WTC11 (cell line): Measurements from ENCODE around the gene SEH1L. TPM values are rescaled to one million over a fixed set of nuclear protein-coding genes. Genes with fewer than 3 reads are reported as not detected.

ENCODE experiments used
- ARID4B ChIP-seq: sonication (generic); formaldehyde crosslinking; IDR thresholded peaks from 2 replicates; pipeline ENCODE4 v1.8.0; 2023; ENCODE audit warnings: missing genetic modification reagents, mild to moderate bottlenecking, borderline replicate concordance
- E2F5 ChIP-seq: sonication (generic); formaldehyde crosslinking; IDR thresholded peaks from 2 replicates; pipeline ENCODE4 v1.8.1; 2022; ENCODE audit warnings: mild to moderate bottlenecking, moderate library complexity, missing genetic modification reagents
- FOXJ3 ChIP-seq: sonication (generic); formaldehyde crosslinking; IDR thresholded peaks from 2 replicates; pipeline ENCODE4 v1.9.0; 2021; ENCODE audit warnings: missing genetic modification reagents, mild to moderate bottlenecking, borderline replicate concordance
- FOXK1 ChIP-seq: sonication (generic); formaldehyde crosslinking; IDR thresholded peaks from 2 replicates; pipeline ENCODE4 v1.8.0; 2022; ENCODE audit warnings: mild to moderate bottlenecking, moderate library complexity, missing genetic modification reagents
- GRHL2 ChIP-seq: fragments of 250-450 bp; sonication (Bioruptor Pico); IDR thresholded peaks from 2 replicates; pipeline ENCODE4 v1.8.0; 2022; ENCODE audit warnings: mild to moderate bottlenecking, moderate library complexity; ENCODE audit not compliant: insufficient replicate concordance, severe bottlenecking
- IRF1 ChIP-seq: sonication (generic); formaldehyde crosslinking; IDR thresholded peaks from 2 replicates; pipeline ENCODE4 v1.8.0; 2023; ENCODE audit warnings: missing genetic modification reagents
- JAZF1 ChIP-seq: fragments of 250-450 bp; sonication (Bioruptor Pico); IDR thresholded peaks from 2 replicates; pipeline ENCODE4 v1.9.0; 2021; ENCODE audit warnings: moderate library complexity, mild to moderate bottlenecking, inconsistent platforms
- JUN ChIP-seq: sonication (generic); formaldehyde crosslinking; IDR thresholded peaks from 2 replicates; pipeline ENCODE4 v1.8.0; 2023; ENCODE audit warnings: mild to moderate bottlenecking, missing genetic modification reagents
- MAX ChIP-seq: sonication (generic); formaldehyde crosslinking; IDR thresholded peaks from 2 replicates; pipeline ENCODE4 v1.8.0; 2022; ENCODE audit warnings: mild to moderate bottlenecking, missing genetic modification reagents
- NFE2L1 ChIP-seq: sonication (generic); formaldehyde crosslinking; IDR thresholded peaks from 2 replicates; pipeline ENCODE4 v1.8.1; 2023; ENCODE audit warnings: missing genetic modification reagents
- PREB ChIP-seq: sonication (generic); formaldehyde crosslinking; IDR thresholded peaks from 2 replicates; pipeline ENCODE4 v1.8.1; 2022; ENCODE audit warnings: mild to moderate bottlenecking, missing genetic modification reagents, moderate library complexity, borderline replicate concordance
- RELA ChIP-seq: sonication (generic); formaldehyde crosslinking; IDR thresholded peaks from 2 replicates; pipeline ENCODE4 v1.8.1; 2022; ENCODE audit warnings: missing genetic modification reagents, mild to moderate bottlenecking, borderline replicate concordance
- RORB ChIP-seq: fragments of 250-450 bp; sonication (Bioruptor Pico); IDR thresholded peaks from 2 replicates; pipeline ENCODE4 v1.9.0; 2021; ENCODE audit warnings: mild to moderate bottlenecking
- STAT6 ChIP-seq: sonication (generic); formaldehyde crosslinking; conservative IDR thresholded peaks from 2 replicates; pipeline ENCODE4 v1.8.1; 2023; ENCODE audit warnings: mild to moderate bottlenecking, low read depth, missing genetic modification reagents, moderate library complexity
- TEAD1 ChIP-seq: sonication (generic); formaldehyde crosslinking; IDR thresholded peaks from 2 replicates; pipeline ENCODE4 v1.8.0; 2022; ENCODE audit warnings: mild to moderate bottlenecking, missing genetic modification reagents
- TEAD4 ChIP-seq: sonication (generic); formaldehyde crosslinking; IDR thresholded peaks from 2 replicates; pipeline ENCODE4 v1.8.0; 2022; ENCODE audit warnings: mild to moderate bottlenecking, missing genetic modification reagents
- USF2 ChIP-seq: sonication (generic); formaldehyde crosslinking; IDR thresholded peaks from 2 replicates; pipeline ENCODE4 v1.8.1; 2023; ENCODE audit warnings: mild to moderate bottlenecking, missing genetic modification reagents, moderate library complexity
- ZMAT4 ChIP-seq: fragments of 250-450 bp; sonication (Bioruptor Pico); IDR thresholded peaks from 2 replicates; pipeline ENCODE4 v1.9.0; 2021; ENCODE audit warnings: mild to moderate bottlenecking
- ZNF121 ChIP-seq: sonication (generic); formaldehyde crosslinking; IDR thresholded peaks from 2 replicates; pipeline ENCODE4 v1.8.0; 2023; ENCODE audit warnings: missing genetic modification reagents
- ZNF138 ChIP-seq: sonication (generic); formaldehyde crosslinking; conservative IDR thresholded peaks from 2 replicates; pipeline ENCODE4 v1.8.1; 2022; ENCODE audit warnings: mild to moderate bottlenecking, moderate library complexity, missing genetic modification reagents
- ZNF532 ChIP-seq: fragments of 250-450 bp; sonication (Bioruptor Pico); IDR thresholded peaks from 2 replicates; pipeline ENCODE4 v1.9.0; 2021; ENCODE audit warnings: mild to moderate bottlenecking, borderline replicate concordance
- total RNA-seq: library from RNA; stranded (reverse); gene quantifications from 3 replicates; pipeline ENCODE4 v1.2.3, GENCODE V29; 2021

The SEH1L gene
- total RNA-seq, 1 experiment from 2014 or later, result 75.5 TPM

GRCh38 chr18:12948050-12948804, 416 bp downstream of the SEH1L start (continued):
- TF ChIP-seq USF2 (CRISPR knock-in tag) (peak; percentile 87), GRHL2 (CRISPR knock-in tag) (no peak), FOXK1 (CRISPR knock-in tag) (peak; percentile 90), JUN (CRISPR knock-in tag) (peak; percentile 96), NFE2L1 (peak; percentile 90), PREB (CRISPR knock-in tag) (0 out of 2 replicates have a peak, but pooled peaks have one; percentile 35), ZNF121 (CRISPR knock-in tag) (peak; percentile 72; the same call in 1 of the 2 replicates), RORB (CRISPR knock-in tag) (no peak), E2F5 (peak; percentile 97), ARID4B (peak; percentile 94), TEAD1 (CRISPR knock-in tag) (peak; percentile 73; the same call in 1 of the 2 replicates), STAT6 (CRISPR knock-in tag) (no peak), TEAD4 (CRISPR knock-in tag) (0 out of 2 replicates have a peak, but pooled peaks have one; percentile 67), ZMAT4 (CRISPR knock-in tag) (no peak), RELA (CRISPR knock-in tag) (peak; percentile 91), ZNF532 (CRISPR knock-in tag) (no peak; the same call in 1 of the 2 replicates), FOXJ3 (CRISPR knock-in tag) (no peak), ZNF138 (CRISPR knock-in tag) (peak; percentile 93), JAZF1 (CRISPR knock-in tag) (no peak), IRF1 (peak; percentile 85), MAX (CRISPR knock-in tag) (peak; percentile 98)
